OCI-LY7 (cell line): ENCODE data around the gene AGBL1. TPM values are rescaled to one million over a fixed set of nuclear protein-coding genes. Genes with fewer than 3 reads are reported as not detected.

Experiments used
- BruUV-seq: library from RNA; stranded (reverse); fragments of 400-500 nt; replicated peaks from 2 replicates; lab custom pipeline; 2021; lab: Mats Ljungman, UMichigan
- CTCF ChIA-PET: fragments of 300-600 bp; sonication (Branson Sonifier 250); formaldehyde crosslinking; loops from one replicate; lab custom pipeline; 2022; ENCODE audit warnings: antibody characterized with exemption; ENCODE audit not compliant: unreplicated experiment; lab: Charles Lee
- POLR2A ChIA-PET: fragments of 300-600 bp; sonication (Branson Sonifier 250); formaldehyde crosslinking; loops from one replicate; lab custom pipeline; 2022; ENCODE audit warnings: antibody characterized with exemption; lab: Charles Lee
- DNase-seq: peaks from one replicate; pipeline ENCODE4 v3.0.0-alpha.2; 2015; ENCODE audit warnings: low spot score
- H2AFZ ChIP-seq: fragments of 200-600 bp; sonication (generic), shearing (Covaris generic); 2 replicates; pipeline ENCODE4 v1.6.1; 2014; ENCODE audit warnings: mild to moderate bottlenecking, antibody characterized with exemption, low read length, moderate library complexity
- H3K27ac ChIP-seq: fragments of 200-600 bp; sonication (generic); 2 replicates; pipeline ENCODE4 v1.5.1; 2014; ENCODE audit warnings: mixed run types, low read depth, mild to moderate bottlenecking, moderate library complexity, low read length, inconsistent platforms; ENCODE audit not compliant: poor library complexity, severe bottlenecking
- H3K36me3 ChIP-seq: fragments of 200-600 bp; sonication (generic); 2 replicates; pipeline ENCODE4 v1.6.1; 2014; ENCODE audit warnings: mild to moderate bottlenecking, antibody characterized with exemption, low read length, moderate library complexity, mixed read lengths; ENCODE audit not compliant: insufficient read depth
- H3K4me1 ChIP-seq: fragments of 200-600 bp; sonication (generic); 2 replicates; pipeline ENCODE4 v1.5.1; 2014; ENCODE audit warnings: mild to moderate bottlenecking, low read length; ENCODE audit not compliant: insufficient read depth, poor library complexity, severe bottlenecking
- H3K4me2 ChIP-seq: fragments of 200-600 bp; sonication (generic); 2 replicates; pipeline ENCODE4 v1.6.1; 2014; ENCODE audit warnings: mild to moderate bottlenecking, low read length
- H3K4me3 ChIP-seq: fragments of 200-600 bp; sonication (generic); 2 replicates; pipeline ENCODE4 v1.5.1; 2014; ENCODE audit warnings: mild to moderate bottlenecking, low read depth, low read length; ENCODE audit not compliant: poor library complexity, severe bottlenecking
- H3K79me2 ChIP-seq: fragments of 200-600 bp; sonication (generic); 2 replicates; pipeline ENCODE4 v1.6.1; 2016; ENCODE audit warnings: low read depth, mild to moderate bottlenecking, low read length, moderate library complexity, mixed read lengths; ENCODE audit not compliant: insufficient read depth
- H3K9me2 ChIP-seq: fragments of 200-600 bp; sonication (generic); 2 replicates; pipeline ENCODE4 v1.6.1; 2016; ENCODE audit warnings: mild to moderate bottlenecking, low read length, mixed read lengths; ENCODE audit not compliant: insufficient read depth
- H3K9me3 ChIP-seq: fragments of 200-600 bp; sonication (generic); 2 replicates; pipeline ENCODE4 v1.6.1; 2014; ENCODE audit warnings: mild to moderate bottlenecking, mixed run types, low read length, mixed read lengths
- H4K20me1 ChIP-seq: fragments of 200-600 bp; sonication (generic); 2 replicates; pipeline ENCODE4 v1.6.1; 2014; ENCODE audit warnings: mild to moderate bottlenecking, antibody characterized with exemption, low read length, moderate library complexity, mixed read lengths; ENCODE audit not compliant: insufficient read depth
- CTCF ChIP-seq: fragments of 200-600 bp; sonication (generic); conservative IDR thresholded peaks from 2 replicates; pipeline ENCODE4 v1.5.1; 2014; ENCODE audit warnings: mild to moderate bottlenecking, antibody characterized with exemption, low read length, moderate library complexity, mixed read lengths
- EZH2phosphoT487 ChIP-seq: fragments of 200-600 bp; sonication (generic); IDR thresholded peaks from 2 replicates; pipeline ENCODE4 v1.6.1; 2018; ENCODE audit warnings: low read depth, borderline replicate concordance, mild to moderate bottlenecking, mixed run types, antibody characterized with exemption, low read length, moderate library complexity, mixed read lengths
- intact Hi-C: fragments of 100-400 bp; cut with micrococcal nuclease; formaldehyde crosslinking; loops from one replicate; pipeline ENCODE4 v1.10.0; 2022; ENCODE audit not compliant: unreplicated experiment
- total RNA-seq, 2 experiments: library from RNA; depleted of rRNA in 1 of 2; stranded (reverse); fragments of >200 nt in 1 of 2; shearing (Covaris generic) in 1 of 2; gene quantifications; 2 replicates each; pipeline ENCODE4 v1.2.3, GENCODE V29; 2014 to 2022

The AGBL1 gene
- total RNA-seq, 2 experiments from 2014 or later: not detected

- Histone ChIP-seq H3K9me2 (no peaks in the 10 kb centered on the region), H2AFZ (no peak overlapping the region), H3K27ac (no peak overlapping the region), H3K79me2 (no peaks in the 10 kb centered on the region), H3K4me1 (no peaks in the 10 kb centered on the region), H4K20me1 (no peaks in the 10 kb centered on the region), H3K36me3 (no peaks in the 10 kb centered on the region), H3K4me3 (no peak overlapping the region), H3K4me2 (no peak overlapping the region), H3K9me3 (no peaks in the 10 kb centered on the region)
- BruUV-seq: no TSS peak
- POLR2A ChIA-PET: no interaction called here
- TF ChIP-seq EZH2phosphoT487: no peak
- TF ChIP-seq CTCF: no peak
- no peak for DNase-seq
- CTCF ChIA-PET: no interaction called here
- intact Hi-C loops: no loop called here
Measured at GRCh38 chr15:86061581-86061980, 18.1 kb upstream of the AGBL1 start.

GRCh38 chr15:86062646-86063243, 16.9 kb upstream of the AGBL1 start:
- intact Hi-C loops: no loop called here
- H3K36me3 ChIP-seq: no peaks in the 10 kb centered on the region
- ChIA-PET POLR2A (no interaction called here), CTCF (no interaction called here)
- H3K4me1 ChIP-seq: no peaks in the 10 kb centered on the region
- no TSS peak for BruUV-seq
- no peak overlapping the region for H3K4me3 ChIP-seq
- H3K9me2 ChIP-seq: no peaks in the 10 kb centered on the region
- no peaks in the 10 kb centered on the region for H3K79me2 ChIP-seq
- H4K20me1 ChIP-seq: no peaks in the 10 kb centered on the region
- DNase-seq: no peak
- H3K9me3 ChIP-seq: no peaks in the 10 kb centered on the region
- H3K27ac ChIP-seq: no peak overlapping the region
- TF ChIP-seq EZH2phosphoT487: no peak
- TF ChIP-seq CTCF: no peak
- no peak overlapping the region for H3K4me2 ChIP-seq
- no peak overlapping the region for H2AFZ ChIP-seq

DNA sequence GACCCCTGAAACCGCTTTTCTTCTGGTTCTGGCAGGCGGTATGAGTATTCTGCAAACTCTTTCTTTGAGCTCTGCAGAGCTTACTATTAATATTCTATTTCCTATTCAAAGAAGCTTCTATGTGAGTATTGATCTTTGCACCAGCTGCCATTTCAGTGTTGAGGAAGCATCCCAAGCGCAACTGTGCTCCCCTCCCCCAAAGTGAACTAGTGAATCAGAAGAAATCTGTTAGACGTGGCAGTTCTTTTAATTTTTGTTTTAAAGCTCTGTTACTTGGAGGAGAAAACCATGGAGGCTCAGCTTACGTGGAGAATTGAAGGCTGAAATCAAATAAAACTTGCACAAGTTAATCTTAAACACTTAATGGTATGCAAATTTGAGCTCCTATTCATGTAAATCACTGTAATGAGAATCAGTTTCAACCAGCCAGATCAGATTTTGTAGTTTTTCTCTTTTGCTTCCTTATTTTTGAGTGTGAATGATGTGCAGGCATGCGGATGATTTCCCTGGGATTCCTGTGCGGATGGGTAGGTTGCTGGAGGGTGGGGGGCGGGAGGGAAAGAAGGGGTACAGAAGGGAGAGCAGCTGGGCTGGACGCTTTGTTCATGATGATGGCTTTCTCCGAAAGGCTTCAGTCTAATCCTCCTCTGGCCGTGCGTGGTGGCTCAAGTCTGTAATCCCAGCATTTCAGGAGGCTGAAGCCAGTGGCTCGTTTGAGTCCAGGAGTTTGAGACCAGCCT, 16.1 kb upstream of the AGBL1 start:
- ChIA-PET CTCF (no interaction called here), POLR2A (no interaction called here)
- no TSS peak for BruUV-seq
- Histone ChIP-seq H3K79me2 (no peaks in the 10 kb centered on the region), H3K36me3 (no peaks in the 10 kb centered on the region), H3K9me2 (no peaks in the 10 kb centered on the region), H3K4me3 (no peak overlapping the region), H2AFZ (no peak overlapping the region), H3K4me1 (no peaks in the 10 kb centered on the region), H4K20me1 (no peaks in the 10 kb centered on the region), H3K9me3 (no peaks in the 10 kb centered on the region), H3K27ac (no peak overlapping the region), H3K4me2 (no peak overlapping the region)
- TF ChIP-seq EZH2phosphoT487 (no peak), CTCF (no peak)
- intact Hi-C loops: no loop called here
- DNase-seq: no peak
